GM12874 (cell line): ENCODE results near the gene RPL22.

ENCODE experiments used
- CTCF ChIP-seq: IDR thresholded peaks from 2 replicates; pipeline ENCODE4 v1.5.1; 2011; ENCODE audit warnings: low read depth, mild to moderate bottlenecking, control low read depth, low read length, moderate library complexity; ENCODE audit not compliant: insufficient read depth

The RPL22 gene

DNA sequence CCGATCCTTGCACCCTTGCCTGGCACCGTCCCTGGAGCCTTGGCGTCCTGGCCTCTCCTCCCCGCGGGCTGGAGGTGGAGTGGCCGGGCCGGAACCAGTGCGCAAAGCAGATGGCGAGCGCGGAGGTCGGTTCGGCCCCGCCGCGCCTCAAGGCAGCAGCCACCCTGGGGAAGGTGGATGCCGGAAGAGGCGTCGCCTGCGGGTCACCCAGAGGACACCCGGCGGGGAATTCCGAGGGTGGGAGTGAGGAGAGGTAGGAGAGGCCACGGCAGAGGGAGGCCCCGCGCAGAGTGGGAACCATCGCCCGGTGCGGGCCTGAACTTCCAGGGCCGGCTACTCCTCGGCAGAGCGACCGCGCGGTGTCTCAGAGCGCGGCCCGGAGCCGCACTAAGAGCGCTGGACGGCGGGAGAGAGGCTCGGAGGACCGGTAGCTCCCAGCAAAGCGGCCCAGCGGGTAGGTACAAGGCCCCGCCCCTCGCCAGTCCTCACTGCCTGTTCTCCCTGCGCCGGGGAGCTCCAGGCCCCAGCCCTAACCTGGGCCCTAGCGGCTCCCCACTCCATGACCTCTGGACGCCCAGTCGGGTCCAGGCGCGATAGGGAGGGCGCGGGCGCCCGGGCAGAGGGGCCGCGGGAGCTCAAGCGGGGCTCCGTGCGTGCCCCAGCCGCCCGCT, 6.6 kb upstream of the RPL22 start, which contains the start of gene RNF207:
Gene RNF207 (plus strand): TSS at position 271 of the 671 bp plus-strand sequence. CDS start 417 bp downstream, outside the sequence.
- TF ChIP-seq CTCF, result no peak

DNA sequence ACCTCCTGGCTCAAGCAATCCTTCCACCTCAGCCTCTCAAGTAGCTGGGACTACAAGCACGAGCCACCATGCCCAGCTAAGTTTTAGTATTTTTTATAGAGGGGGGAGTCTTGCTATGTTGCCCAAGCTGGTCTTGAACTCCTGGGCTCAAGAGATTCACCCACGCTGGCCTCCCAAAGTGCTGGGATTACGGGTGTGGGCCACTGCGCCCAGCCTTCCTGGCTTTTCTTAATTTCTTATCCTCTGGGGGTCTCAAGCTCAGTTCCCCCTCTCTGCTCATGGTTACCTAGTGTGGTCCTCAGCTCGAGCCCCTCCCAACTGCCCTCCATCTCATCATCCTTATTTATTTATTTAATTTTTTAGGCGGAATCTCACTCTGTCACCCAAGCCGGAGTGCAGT, 2.9 kb upstream of the RPL22 start:
- TF ChIP-seq CTCF, result no peak

GRCh38 chr1:6200188-6200809, 904 bp upstream of the RPL22 start:
- no peak for TF ChIP-seq CTCF

DNA sequence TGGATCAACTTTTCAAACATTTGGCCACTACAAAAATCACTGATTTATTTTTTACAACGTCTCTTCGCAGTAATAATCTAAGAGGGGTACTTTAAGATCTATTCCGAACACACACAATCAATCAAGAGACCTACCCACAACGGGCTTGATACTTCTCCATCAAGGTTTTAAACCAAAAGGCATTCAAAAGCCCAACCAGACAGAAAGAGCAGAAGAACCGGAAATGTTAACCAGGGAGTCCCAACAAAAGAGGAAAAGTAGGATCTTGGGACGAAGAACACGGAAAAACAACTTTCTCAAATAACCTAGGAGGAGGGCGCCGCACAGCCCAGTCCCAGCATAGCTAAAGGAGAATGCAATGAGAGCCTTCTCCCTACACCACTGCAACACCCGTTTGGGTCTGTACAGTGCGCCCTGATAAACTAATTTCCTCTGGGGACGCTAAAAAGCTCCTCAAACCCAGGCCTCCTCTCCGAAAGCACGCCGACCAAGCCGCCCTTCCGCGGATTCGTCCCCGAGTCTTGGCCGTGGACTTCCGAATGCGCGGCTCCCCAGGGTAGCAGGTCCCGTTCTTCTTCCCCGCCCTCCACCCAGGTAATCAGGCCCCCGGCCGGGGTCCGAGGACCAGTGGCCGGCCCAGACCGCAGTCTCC, 623 bp downstream of the RPL22 start:
- no peak for TF ChIP-seq CTCF

DNA sequence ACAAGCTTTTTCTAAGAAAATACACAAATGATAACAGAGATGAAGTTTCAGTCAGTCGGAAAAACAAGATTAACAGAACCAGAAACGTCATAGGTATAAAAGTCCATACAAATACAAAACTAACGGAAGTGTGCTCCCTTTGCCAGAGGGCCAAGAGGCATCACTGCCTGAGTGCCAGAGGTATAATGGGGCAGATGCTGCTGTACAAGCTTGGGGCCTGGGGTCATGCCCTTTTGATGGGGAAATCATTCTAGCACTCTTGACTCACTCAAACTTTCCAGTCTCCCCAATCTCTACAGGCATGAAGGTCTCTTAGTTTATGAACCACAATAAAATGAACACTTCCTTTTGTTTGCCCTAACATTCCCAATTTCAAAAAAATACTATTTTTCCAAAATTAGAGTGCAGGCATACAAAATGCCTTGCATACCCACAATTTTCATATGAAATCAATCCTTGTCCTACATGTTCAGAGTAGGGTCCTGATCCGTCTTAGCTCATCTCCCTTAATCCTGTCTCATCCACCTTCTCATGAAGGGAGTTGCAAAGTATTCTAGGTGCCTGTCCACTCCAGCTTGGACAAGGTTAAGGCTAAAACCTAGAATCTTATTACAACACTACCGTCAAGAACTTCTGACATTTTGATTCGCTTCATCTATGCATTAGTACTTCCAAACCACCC, 1.5 kb downstream of the RPL22 start:
- TF ChIP-seq CTCF, result no peak

- no peak for TF ChIP-seq CTCF
Measured at GRCh38 chr1:6191968-6192367, 7.4 kb downstream of the RPL22 start.

- no peak for TF ChIP-seq CTCF
Measured at GRCh38 chr1:6188466-6188865, 10.9 kb downstream of the RPL22 start.
